ENCODE measurements around the gene LCK.

The LCK gene

DNA sequence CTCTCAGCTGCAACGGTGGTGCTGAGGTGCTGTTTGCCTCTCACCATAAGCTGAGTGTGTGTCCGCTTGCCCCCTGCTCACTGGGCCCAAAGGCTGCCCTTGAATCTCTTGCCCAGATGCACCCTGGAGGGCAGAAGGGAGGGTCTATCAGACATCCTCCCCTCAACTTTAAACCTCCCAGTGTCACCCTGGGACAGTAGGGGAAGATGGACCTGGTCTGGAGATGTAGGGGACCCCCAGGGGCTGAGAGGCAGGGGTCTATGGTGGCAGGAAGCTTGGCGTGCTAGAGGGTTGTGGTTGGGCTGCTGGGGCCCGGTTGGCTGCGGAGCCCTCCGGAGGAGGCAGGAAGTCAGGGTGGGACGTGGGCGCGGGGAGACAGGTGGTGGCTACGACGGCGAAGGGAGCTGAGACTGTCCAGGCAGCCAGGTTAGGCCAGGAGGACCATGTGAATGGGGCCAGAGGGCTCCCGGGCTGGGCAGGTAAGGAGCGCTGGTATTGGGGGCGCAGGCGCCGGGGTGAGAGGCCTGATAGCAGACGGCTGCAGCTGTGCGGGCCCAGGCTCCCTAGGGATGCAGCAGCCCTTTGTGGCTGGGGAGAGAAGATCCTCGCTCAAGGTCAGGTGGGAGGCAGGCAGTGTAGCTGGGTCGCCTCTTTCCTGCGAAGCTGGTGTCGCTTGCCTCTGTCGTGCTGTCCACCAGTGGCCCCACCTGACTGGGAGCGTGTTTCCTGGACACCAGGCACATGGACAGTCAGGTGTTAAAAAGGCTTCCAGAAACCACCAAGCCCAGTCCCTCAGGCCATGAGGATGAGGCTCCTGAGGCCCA is at the start of gene LCK:
TSS of gene LCK (plus strand) at position 373 of the 824 bp plus-strand sequence. CDS start 23,065 bp downstream, outside the sequence.
- DNase-seq = peak; percentile 69

DNA sequence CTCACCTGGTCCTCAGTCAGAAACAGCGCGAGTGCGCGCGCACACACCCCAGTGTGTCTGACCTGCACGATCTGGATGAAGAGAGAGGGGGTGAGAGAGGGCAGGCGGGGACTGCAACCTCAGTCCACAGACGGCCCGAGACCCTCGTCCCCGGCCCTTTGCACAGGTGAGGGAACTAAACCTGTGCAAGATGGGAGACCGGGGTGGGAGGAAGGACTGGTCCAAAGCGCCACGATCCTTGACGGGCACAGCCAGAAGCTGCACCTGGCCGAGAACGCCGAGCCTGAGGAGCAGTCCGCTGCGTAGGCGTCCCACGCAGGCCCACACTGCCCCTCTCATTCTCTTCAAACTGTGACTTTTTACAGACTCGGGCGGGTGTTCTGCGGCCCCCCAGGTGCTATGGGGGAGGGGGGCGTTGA is 46.1 kb upstream of the LCK start:
- no peak for DNase-seq

DNA sequence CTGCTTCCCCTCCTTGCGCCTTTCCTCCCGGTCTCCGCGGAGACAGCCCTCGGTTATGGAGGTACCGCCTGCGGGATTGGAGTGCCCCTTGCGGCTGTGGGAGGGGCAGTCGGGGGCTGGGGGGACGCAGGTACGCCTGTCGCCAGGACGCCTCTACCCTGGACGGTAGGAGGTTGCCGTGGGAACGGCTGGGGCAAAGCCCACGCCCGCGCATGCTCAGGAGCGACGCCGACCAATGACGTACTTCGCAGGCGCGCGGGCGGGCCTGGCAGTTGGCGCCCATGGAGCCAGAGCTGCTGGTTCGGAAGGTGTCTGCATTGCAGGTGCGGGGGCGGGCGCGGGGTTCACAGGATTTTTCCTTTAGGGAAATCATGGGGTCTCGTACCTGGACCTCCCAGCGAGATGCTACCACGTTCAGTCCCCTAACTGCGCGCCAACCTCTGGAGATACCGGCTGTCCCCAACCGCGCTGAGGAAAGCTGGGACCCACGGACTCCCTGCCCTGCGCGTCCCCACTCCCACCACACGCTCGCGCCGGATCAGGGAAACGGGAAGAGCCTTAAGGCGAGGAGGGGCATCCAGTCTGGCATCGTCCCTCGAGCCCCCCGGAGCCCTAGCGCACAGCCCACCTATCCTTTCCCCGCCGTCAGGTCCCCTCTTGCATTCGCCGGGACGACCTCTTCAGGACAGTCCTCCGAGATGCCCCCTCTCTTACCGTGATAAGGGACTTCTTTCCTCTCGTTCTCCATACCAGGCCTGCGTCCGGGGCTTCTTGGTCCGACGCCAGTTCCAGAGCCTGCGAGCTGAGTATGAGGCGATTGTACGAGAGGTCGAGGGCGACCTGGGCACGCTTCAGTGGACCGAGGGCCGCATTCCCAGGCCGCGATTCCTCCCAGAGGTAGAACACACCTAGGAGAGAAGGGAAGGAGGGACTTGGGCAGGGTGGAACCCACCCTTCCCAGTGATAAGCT is 45.4 kb upstream of the LCK start, which contains the start of gene IQCC:
TSS of gene IQCC (plus strand) at position 271 of the 970 bp plus-strand sequence. CDS start at position 282, 11 bp downstream.
- DNase-seq = peak; percentile 83

DNA sequence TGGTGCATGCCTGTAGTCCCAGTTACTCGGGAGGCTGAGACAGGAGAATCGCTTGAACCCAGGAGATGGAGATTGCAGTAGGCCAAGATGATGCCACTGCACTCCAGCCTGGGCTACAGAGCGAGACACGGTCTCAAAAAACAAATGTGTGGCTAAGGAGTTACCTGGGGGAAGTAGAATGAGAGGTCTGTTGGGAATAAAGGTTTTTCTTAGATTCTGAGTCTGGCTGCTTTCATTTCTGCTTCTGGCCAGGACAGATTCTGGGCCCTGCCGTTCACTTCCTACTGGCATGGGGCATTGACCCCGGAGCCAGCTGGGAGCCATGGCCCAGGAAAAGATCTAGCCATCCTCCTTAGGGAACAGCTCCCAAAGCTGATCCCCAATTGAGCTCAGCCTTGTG is 42.6 kb upstream of the LCK start:
- DNase-seq = no peak

DNA sequence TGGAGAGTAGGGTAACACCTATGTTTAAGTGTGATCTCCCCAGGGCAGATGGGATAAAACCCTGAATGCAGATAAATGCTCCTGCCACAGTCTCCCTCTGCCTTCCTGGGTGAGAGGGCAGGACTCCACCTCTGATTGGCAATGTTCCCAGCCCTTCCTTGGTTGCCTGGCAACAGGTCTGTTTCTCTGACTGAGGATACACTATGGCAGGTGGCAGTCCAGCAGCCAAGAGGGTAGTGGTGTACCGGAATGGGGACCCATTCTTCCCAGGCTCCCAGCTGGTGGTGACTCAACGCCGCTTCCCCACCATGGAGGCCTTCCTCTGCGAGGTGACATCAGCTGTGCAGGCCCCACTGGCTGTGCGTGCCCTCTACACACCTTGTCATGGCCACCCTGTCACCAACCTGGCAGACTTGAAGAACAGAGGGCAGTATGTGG is 42.2 kb upstream of the LCK start, which contains the start of gene DCDC2B:
TSS of gene DCDC2B (plus strand) at position 199 of the 438 bp plus-strand sequence. CDS start at position 204, 5 bp downstream.
- no peak for DNase-seq

DNA sequence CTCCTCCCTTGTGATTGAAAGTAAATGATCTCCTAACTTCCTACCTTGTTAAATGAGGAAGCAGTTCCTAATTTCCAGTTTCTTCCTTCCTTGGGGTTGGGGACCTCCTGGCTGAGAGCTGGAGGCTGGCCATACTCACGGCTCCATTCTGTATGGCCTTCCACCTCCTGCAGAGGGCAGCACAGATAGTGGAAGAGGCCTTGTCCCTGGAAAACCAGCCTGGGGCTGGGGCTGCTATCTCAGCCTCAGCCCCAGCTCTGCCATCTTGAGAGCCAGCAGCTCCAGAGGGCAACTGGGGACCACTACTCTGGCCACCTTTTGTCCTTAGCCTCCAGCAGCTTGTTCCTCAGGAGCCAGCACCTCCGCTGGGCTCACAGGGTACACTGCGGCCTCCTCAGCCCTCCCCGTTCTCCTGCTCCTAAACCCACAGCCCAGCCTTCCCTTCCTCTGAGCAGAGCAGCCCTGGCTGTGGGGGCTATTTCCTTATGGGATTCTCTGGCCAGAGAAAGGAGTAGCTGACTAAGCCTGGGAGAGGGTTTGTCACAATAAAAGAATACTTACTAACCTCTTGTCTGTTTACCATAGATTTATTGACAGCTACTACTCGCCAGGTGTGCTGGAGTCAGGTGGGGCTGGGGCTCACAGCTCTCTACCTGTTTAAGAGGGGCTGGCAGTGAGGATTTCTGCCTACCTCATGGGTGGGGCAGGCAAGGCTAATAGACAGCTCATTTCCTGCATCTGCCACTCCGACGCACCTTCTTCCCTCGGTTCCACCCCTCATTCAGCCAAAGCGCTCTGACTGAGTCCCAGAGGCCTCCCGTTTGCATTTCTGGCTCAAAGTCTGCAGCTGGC is 35.2 kb upstream of the LCK start:
- DNase-seq = peak; percentile 40

DNA sequence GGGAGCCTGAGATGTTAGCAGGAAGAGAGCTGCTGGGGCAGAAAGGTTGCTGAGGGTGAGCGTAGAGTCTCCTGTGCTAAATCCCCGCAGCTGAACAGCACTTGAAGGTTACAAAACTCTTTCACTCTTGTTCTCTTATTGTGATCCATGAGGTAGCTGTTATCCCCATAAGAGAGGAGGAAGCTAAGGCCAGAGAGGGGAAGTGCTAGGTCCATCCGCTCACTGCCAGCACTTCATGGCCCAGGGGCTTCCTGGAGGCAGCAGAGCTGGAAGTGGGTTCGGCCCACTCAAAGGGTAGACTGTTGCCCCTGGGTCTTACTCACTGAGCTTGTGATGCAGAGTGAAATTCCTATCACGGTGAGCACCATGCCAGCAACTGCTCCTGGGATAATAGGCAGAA is 34.5 kb upstream of the LCK start:
- DNase-seq = no peak

DNA sequence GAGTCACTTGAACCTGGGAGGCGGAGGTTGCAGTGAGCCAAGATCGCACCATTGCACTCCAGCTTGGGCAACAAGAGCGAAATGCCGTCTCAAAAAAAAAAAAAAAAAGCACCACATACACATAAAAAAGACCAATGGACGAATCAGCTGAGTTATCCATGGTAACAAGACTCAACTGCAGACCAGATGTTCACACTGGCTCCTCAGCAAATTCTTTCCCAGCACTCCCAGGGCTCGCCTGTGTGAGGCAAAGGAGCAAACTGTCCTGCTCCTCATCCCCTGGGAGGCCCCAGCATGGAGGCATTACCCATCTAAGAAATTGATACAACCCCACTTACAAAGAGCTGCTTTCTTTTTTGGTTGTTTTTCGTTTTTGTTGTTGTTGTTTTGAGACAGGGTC is 32.0 kb upstream of the LCK start:
- DNase-seq = no peak

DNA sequence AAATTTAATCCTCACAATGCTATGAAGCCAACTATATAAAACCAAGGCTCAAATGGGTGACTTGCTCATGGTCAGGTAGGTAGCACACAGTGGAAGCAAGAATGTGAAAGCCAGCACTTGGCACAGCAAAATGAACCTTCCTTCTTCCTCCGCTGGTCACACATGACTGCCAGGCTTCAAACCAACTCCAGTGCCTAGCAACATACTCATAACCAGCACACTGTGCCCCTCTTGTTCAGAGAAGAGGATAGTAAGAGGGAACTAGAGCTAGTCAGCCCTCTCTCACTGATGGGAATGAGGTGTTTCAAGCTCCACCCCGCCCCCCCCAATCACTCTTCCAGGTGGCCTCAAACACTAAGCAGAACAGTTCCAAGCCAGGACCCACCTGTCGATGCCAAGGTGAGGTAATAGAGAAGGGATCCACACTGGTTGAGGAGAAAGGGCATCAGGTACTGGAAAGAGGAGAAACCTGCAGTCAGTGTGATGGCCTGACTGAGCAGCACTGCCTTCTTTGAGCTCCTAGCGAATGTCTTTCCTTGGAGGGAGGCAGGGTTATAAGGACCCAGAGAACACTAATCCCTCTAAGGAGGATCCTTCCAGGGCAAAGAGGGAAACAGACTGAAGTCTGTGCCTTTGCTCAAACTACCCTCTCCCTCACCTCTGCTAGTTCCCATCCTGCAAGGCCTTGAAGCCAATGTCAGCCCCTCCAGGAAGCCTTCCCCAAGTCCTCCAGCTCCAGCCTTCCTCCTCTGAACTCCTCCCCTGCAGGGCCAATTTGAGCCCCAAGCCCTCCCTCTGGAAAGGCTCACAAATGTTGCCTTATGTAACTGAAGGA is 30.1 kb upstream of the LCK start:
- DNase-seq = no peak

DNA sequence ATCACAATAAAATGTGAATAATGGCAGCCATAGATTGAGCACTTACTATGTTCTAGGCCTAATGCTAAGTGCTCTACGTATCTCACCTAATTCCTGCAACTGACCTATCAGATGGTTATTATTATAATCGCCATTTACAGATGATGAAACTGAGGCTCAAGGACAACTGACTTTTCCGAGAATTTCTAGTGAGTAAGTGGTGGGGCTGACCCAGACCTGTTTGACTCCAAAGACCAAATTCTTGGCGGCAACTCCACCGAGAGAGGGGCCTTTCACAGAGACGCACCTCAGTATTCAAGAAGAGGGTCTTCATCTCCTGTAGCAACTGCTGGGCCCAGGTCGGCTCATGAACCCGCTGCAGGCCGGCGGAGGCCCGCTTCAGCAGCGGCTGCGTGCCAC is 29.5 kb upstream of the LCK start:
- no peak for DNase-seq

DNA sequence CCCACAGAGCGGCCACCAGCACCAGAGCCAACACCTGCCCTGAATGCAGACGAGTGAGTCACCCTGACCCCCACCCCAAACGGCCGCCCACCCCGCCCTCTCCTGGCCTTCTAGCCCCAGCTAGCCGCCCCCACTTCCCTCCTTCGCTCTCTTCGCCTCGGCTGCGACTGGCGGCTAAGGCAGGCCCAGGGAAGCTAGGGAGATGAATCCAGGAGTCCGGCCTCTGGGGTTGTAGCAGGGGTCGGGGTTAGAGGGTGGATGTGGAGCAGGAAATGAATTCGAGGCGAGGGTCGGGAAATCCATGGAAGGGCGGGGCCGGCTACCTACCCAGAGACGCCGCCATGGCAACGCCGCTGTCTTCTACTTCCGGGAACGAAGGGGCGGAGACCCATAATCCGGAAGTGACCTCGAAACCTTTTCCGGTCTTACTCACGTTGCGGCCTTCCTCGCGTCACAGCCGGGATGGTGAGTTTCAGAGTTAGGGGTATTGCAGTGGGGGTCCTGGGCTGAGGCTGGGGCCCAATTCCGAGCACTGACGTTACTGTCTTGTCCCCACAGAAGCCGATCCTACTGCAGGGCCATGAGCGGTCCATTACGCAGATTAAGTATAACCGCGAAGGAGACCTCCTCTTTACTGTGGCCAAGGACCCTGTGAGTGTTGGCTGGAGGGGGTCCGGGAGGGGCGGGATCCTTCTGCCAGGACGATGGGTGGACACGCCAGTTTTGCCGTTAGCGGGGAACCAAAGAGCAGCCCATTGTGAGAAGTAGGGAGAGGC is 28.9 kb upstream of the LCK start, which contains the start of the genes EIF3I and TMEM234:
TSS of gene EIF3I (plus strand) at position 428 of the 776 bp plus-strand sequence. CDS start at position 463, 35 bp downstream.
TSS of gene TMEM234 (minus strand) at position 374 of the 776 bp plus-strand sequence. CDS start at position 343, 31 bp downstream.
- peak; percentile 87 for DNase-seq

DNA sequence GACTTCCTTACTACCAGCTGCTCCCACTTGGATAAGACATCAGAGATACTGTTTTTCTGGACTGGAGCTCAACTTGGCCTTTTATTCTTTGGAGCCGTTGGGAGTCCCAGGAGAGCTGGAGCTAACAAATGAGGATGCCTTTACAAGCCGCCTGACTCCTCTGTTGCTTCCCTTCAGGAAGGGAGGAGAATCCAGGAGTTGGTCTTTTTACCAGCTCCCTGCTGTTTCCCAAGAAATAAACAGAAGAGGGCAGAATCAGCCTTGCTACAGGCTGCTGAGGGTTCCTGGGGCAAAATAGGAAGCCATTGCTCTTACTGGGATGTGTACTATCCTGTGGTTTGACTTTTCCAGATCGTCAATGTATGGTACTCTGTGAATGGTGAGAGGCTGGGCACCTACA is 27.4 kb upstream of the LCK start:
- DNase-seq = no peak

DNA sequence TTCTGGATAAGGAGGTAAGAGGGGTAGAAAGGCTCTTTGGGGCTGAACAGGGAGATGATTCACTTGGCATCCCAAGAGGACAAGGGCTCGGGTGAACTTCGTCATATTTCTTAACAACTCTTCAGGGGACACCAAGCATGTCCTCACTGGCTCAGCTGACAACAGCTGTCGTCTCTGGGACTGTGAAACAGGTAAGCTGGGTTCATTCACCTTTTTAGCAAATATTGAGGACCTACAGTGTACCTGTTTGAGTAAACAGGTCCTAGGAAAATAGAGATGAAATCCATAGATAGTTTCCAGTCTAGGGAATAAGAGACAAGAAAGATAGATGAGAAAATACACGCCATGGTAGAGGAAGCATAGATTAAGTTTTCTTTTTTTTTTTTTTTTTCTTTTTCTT is 26.8 kb upstream of the LCK start:
- no peak for DNase-seq

DNA sequence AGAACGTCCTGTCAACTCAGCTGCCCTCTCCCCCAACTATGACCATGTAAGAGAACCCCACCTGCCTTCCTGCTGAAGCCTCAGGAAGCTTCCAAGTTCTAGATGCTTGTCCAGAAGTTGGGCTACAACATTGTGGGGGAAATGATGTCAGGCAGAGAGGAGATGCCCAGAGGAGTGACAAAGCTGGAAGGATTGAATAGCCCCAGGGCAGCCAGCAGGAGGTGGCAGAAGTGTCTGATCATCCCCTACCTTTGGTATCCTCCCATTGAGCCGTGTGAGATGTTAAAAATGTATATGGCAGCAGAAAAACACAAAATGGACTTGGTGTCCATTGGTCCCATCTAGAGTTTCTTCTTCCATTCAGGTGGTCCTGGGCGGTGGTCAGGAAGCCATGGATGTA is 22.3 kb upstream of the LCK start:
- DNase-seq = no peak

DNA sequence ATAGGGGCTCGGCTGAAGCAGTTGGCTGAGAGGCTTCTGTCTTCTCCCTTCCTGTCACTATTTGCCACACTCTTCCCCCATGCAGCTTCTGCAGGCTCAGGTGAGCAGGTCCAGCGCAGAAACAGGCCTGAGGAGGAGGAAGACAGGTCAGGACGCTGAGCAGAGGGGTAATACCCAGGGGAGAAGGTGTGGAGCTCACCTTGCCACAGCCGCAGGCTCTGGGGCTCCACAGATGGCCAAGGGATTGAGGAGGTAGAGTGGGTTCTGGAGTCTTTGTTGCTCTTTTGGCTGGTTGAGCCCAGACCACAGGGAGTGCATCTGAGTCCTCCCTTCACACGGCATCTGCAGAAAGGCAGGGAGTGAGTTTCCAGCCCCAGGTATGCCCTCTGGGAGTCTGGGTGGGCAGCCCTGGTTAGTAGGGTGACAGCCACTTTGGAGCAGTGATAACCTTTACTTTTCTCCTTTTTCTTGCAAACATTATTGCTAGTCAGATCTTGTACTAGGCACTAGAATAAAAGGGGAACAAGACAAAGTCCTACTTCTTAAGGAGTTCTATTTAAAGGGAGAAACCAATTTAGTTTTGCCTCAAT is 19.1 kb upstream of the LCK start:
- DNase-seq = no peak

DNA sequence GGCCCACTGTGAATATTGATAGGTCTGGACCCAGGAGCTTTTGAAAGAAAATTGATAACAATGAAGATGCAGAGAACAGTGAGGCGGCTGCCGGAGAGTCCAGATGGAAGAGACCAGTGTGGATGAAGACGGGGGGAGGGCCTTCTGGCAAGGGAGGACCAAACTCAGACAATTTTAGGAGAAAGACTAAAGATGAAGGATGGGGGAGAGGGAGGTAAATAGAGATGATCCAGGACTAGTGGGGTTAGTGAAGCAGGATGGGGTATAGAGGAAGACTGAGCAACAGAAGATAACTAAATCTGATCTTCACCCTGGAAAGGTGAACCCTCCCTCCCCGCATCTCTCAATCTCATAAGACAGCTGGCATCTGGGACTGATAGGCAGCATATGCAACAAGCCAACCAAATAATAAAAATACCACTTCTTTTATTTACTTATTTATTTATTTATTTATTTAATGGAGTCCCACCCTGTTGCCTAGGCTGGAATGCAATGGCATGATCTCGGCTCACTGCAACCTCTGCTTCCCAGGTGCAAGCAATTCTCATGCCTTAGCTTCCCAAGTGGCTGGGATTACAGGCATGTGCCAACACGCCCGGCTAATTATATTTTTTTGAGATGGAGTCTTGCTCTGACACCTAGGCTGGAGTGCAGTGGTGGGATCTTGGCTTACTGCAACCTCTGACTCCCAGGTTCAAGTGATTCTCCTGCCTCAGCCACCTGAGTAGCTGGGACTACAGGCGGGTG is 18.3 kb upstream of the LCK start:
- no peak for DNase-seq

DNA sequence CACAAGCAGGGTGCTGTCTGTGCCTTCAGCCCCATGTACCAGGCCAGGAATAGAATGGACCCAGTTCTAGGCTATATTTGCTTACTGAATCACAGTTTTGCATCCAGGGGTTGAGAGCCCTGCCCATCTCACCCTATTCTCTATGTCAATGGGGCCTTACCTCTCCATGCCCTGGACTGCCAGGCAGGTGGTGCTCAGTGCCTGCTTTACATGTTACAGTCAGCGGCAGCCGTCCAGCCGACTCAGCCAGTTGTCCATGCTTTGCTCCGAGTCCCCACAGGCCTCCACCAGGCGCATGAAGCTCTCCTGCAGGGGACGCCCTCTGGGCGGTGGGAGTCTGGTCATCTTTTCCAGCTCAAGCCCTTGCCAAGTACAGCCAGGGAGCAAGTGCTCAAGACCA is 16.3 kb upstream of the LCK start:
- DNase-seq = no peak

DNA sequence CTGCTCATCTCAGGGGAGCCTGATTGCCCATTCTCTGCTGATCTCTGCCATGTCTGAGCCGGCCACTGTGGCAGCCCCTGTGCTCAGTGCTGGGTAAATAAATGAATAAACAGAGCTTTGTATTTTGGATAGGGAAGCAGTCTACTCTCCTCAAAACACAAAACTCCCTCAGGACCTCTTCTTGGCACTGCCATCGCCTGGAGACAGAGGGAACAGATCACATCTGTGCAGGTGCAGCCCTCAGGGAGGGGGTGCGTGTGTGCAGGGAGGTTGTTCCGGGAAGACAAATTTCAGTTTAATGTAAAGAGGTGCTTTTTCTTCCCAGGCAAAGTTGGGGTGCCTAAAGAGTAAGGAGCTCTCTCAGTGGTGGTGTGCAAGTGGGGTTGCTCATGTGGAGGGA is 11.7 kb upstream of the LCK start:
- DNase-seq = no peak

DNA sequence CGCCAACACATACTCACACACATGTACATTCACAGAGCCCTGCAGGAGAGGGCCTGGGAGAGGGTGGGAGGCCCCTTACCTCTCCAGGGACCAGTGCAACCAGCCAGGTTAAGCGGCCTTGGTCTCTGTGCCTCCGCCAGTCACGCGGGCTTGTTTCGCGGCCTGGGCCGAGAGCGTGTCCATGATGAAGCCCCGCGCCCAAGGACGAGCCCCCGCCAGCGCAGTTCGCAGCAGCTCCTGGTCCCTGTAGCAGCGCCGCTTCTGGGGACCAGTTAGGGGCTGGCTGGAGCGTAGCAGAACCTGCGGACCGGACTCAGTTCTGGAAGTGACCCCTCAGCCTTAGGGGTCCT is 11.3 kb upstream of the LCK start:
- DNase-seq = no peak

Data from stimulated activated naive CD4-positive, alpha-beta T cell treated with Interleukin-2 at 50 U/mL for 16 hours (primary cell).